GM12892 (cell line): Measurements from ENCODE around the gene DDI1.

Experiments used
- POLR2A ChIP-seq: IDR thresholded peaks from 2 replicates; pipeline ENCODE4 v1.6.1; 2011; ENCODE audit warnings: low read depth, low read length, control low read depth
- TAF1 ChIP-seq: IDR thresholded peaks from 2 replicates; pipeline ENCODE4 v1.6.1; 2011; ENCODE audit warnings: low read depth, mild to moderate bottlenecking, control low read depth, low read length, borderline replicate concordance

- TF ChIP-seq POLR2A = no peak
- no peak for TF ChIP-seq TAF1
These were observed 40.5 kb upstream of the DDI1 start for GRCh38 chr11:103995896-103996295.
